Stimulated activated CD8-positive, alpha-beta memory T cell treated with anti-CD3 and anti-CD28 coated beads, Interleukin-15, amount 100 ng/mL, for 1 hour (primary cell): ENCODE results near the gene PAQR9.

ENCODE experiments used
- DNase-seq: peaks from one replicate; pipeline ENCODE4 v3.0.0-alpha.2; 2020; ENCODE audit warnings: low read depth

Gene PAQR9

GRCh38 chr3:142951794-142952193 is 11.7 kb downstream of the PAQR9 start:
- DNase-seq: no peak

GRCh38 chr3:142950972-142951371 is 12.5 kb downstream of the PAQR9 start:
- DNase-seq: no peak

GRCh38 chr3:142947799-142948575 is 15.5 kb downstream of the PAQR9 start:
- DNase-seq: no peak

- no peak for DNase-seq
Measured at GRCh38 chr3:142947352-142947751, 16.1 kb downstream of the PAQR9 start.

GRCh38 chr3:142946861-142947260 is 16.6 kb downstream of the PAQR9 start:
- DNase-seq: no peak

GRCh38 chr3:142945023-142945422 is 18.5 kb downstream of the PAQR9 start:
- DNase-seq: no peak

- no peak for DNase-seq
Measured at GRCh38 chr3:142944342-142944741, 19.1 kb downstream of the PAQR9 start.

- DNase-seq: no peak
Measured at GRCh38 chr3:142943870-142944269, 19.6 kb downstream of the PAQR9 start.

- no peak for DNase-seq
Measured at GRCh38 chr3:142943349-142943748, 20.1 kb downstream of the PAQR9 start.

GRCh38 chr3:142941373-142942123 is 21.9 kb downstream of the PAQR9 start:
- DNase-seq: no peak

GRCh38 chr3:142940472-142940871 is 23.0 kb downstream of the PAQR9 start:
- no peak for DNase-seq

GRCh38 chr3:142940000-142940399 is 23.5 kb downstream of the PAQR9 start:
- DNase-seq: no peak

- DNase-seq: no peak
Measured at GRCh38 chr3:142935963-142936362, 27.5 kb downstream of the PAQR9 start.

- DNase-seq: no peak
Measured at GRCh38 chr3:142934887-142935269, 28.6 kb downstream of the PAQR9 start.

GRCh38 chr3:142934128-142934886 is 29.2 kb downstream of the PAQR9 start:
- DNase-seq: no peak

GRCh38 chr3:142931222-142931621 is 32.3 kb downstream of the PAQR9 start:
- DNase-seq: no peak

- DNase-seq: no peak
Measured at GRCh38 chr3:142930463-142930862, 33.0 kb downstream of the PAQR9 start.

- DNase-seq: no peak
Measured at GRCh38 chr3:142929890-142930289, 33.6 kb downstream of the PAQR9 start.

- no peak for DNase-seq
Measured at GRCh38 chr3:142929109-142929508, 34.4 kb downstream of the PAQR9 start.

GRCh38 chr3:142926368-142926944 is 37.0 kb downstream of the PAQR9 start:
- DNase-seq: no peak

- no peak for DNase-seq
Measured at GRCh38 chr3:142925140-142925539, 38.3 kb downstream of the PAQR9 start.

- DNase-seq: no peak
Measured at GRCh38 chr3:142923694-142924093, 39.8 kb downstream of the PAQR9 start.
